ENCODE data around the gene EIF3L. TPM values are rescaled to one million over a fixed set of nuclear protein-coding genes. Genes with fewer than 3 reads are reported as not detected.

The EIF3L gene
- total RNA-seq, 1 experiment from 2014 or later: 739 TPM

DNA sequence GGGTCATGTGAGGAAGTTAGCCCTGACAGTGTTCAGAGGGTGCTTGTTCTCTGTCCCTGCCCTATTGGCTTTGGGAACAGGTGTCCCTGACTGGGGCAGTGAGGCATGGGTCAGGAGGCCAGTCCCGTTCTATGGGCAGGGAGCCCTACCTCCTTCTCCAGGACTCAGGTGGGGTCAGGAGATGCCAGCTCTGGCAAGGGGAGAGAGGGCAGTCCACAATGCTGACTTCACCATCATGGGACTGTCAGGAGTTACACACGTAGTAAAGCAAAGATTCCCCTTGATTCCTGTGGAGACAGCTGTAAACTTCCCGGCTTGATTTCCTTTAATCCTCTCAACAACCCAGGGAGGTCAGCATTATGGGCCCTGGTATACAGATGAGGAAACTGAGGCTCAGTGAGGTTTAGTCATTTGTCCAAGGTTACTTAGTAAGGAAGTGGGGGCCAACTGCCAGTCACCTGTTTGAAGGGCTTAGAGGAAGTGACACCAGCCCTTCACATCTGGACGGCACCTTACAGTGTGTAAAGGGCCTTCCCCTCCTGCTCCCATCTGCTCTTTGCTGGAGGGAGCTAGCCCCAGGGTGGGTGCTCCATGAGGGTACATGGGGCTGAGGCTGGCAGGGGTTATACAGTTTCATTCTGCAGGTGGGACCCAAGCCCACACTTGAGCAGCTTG is 68.8 kb downstream of the EIF3L start:
- WGBS (ENCODE audit: extremely low coverage, insufficient read length, low lambda C conversion rate): no CpG with 5 or more reads among the region's 4 CpGs
- Mint-ChIP-seq H3K27me3 (ENCODE audit: low read depth) (no peaks in the 10 kb centered on the region; the same call in 1 of the 2 replicates), H3K27ac (no peak overlapping the region), H3K4me3 (no peak overlapping the region), H3K4me1 (no peaks in the 10 kb centered on the region), H3K9me3 (no peaks in the 10 kb centered on the region), H3K36me3 (ENCODE audit: insufficient read depth in 1 of 3, low read depth in 3 of 3) (peaks cover 3 to 50% (median 25%) of the 10 kb centered on the region in 3 experiments; a peak in 6 of 7 replicates)
- H3K27ac ChIP-seq (ENCODE audit: insufficient read length, low read depth, low read length): no peak overlapping the region
- H2BK12ac ChIP-seq (ENCODE audit: insufficient read length, low read depth, low read length): no peak overlapping the region
- TF ChIP-seq, protein P1, sequence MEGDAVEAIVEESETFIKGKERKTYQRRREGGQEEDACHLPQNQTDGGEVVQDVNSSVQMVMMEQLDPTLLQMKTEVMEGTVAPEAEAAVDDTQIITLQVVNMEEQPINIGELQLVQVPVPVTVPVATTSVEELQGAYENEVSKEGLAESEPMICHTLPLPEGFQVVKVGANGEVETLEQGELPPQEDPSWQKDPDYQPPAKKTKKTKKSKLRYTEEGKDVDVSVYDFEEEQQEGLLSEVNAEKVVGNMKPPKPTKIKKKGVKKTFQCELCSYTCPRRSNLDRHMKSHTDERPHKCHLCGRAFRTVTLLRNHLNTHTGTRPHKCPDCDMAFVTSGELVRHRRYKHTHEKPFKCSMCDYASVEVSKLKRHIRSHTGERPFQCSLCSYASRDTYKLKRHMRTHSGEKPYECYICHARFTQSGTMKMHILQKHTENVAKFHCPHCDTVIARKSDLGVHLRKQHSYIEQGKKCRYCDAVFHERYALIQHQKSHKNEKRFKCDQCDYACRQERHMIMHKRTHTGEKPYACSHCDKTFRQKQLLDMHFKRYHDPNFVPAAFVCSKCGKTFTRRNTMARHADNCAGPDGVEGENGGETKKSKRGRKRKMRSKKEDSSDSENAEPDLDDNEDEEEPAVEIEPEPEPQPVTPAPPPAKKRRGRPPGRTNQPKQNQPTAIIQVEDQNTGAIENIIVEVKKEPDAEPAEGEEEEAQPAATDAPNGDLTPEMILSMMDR (conservative IDR thresholded peaks at IDR 0.05): no peak
- no peak overlapping the region for H3K4ac ChIP-seq (ENCODE audit: low read depth, low read length)
- no peak overlapping the region for H3T11ph ChIP-seq (ENCODE audit: low read length)
- no peak overlapping the region for H4K8ac ChIP-seq (replicated peaks; ENCODE audit: insufficient read length, low read depth, low read length)
- H3K27me3 ChIP-seq (ENCODE audit: insufficient read depth, low read length): no peaks in the 10 kb centered on the region
- no peak overlapping the region for H3K56ac ChIP-seq (ENCODE audit: insufficient read length, low read depth, low read length)
- H3K9me3 ChIP-seq (ENCODE audit: control insufficient read depth, low read depth, low read length): no peaks in the 10 kb centered on the region
- H3K79me1 ChIP-seq (ENCODE audit: insufficient read depth, low read depth, low read length, poor library complexity, severe bottlenecking): no peaks in the 10 kb centered on the region
- H4K5ac ChIP-seq (ENCODE audit: insufficient read length, low read depth, low read length): no peak overlapping the region
- no peak overlapping the region for H3K9ac ChIP-seq (ENCODE audit: extremely low read depth, insufficient read length, low read length)
- no peak overlapping the region for H2BK120ac ChIP-seq (ENCODE audit: low read depth, low read length, poor library complexity, severe bottlenecking)
- no peak overlapping the region for H3K23ac ChIP-seq (ENCODE audit: insufficient read length, low read depth, low read length)
- no peak overlapping the region for H2AFZ ChIP-seq (ENCODE audit: low read length)
- no peaks in the 10 kb centered on the region for H4K20me1 ChIP-seq (ENCODE audit: control insufficient read depth, insufficient read depth, insufficient read length)
- no peaks in the 10 kb centered on the region for H3K4me1 ChIP-seq (ENCODE audit: insufficient read depth, low read length)
- H3K14ac ChIP-seq (ENCODE audit: insufficient read depth, low read length): no peak overlapping the region
- H3K18ac ChIP-seq (ENCODE audit: insufficient read length, low read depth, low read length): no peak overlapping the region
- H2BK15ac ChIP-seq (ENCODE audit: low read depth, low read length): no peak overlapping the region
- H2BK20ac ChIP-seq (ENCODE audit: low read depth, low read length, poor library complexity, severe bottlenecking): no peak overlapping the region
- no peak overlapping the region for H2BK5ac ChIP-seq (ENCODE audit: insufficient read length, low read length)
- H3K23me2 ChIP-seq (ENCODE audit: insufficient read length, low read depth, low read length, poor library complexity, severe bottlenecking): no peaks in the 10 kb centered on the region
- H3K79me2 ChIP-seq (ENCODE audit: insufficient read depth, low read length): no peaks in the 10 kb centered on the region
- DNase-seq: no peak
- H2AK5ac ChIP-seq (ENCODE audit: insufficient read length, low read length): no peak overlapping the region
- no peak overlapping the region for H4K91ac ChIP-seq (ENCODE audit: insufficient read length, low read depth, low read length)
- no peak overlapping the region for H3K4me2 ChIP-seq (ENCODE audit: insufficient read depth, insufficient read length, low read length)

All from H9 (cell line).